Left cardiac atrium (tissue), 4 donors: ENCODE data around the gene PTPRN2. TPM values are rescaled to one million over a fixed set of nuclear protein-coding genes. Genes with fewer than 3 reads are reported as not detected.
"Not testable (repeated sequence)": the region's sequence is repeated elsewhere in the genome, so short reads cannot be mapped to it uniquely, and the experiment has no call there.

ENCODE experiments used
- ATAC-seq, 2 donors: fragments of 200-7000 bp; cut with Tn5 transposase; one replicate each; pipeline ENCODE4 v1.9.1; 2020; ENCODE audit warnings: mild to moderate bottlenecking in 2 of 2, moderate library complexity in 2 of 2
- DNase-seq: peaks from one replicate; pipeline ENCODE4 v3.0.0-alpha.2; 2020
- intact Hi-C, 2 donors: fragments of 100-400 bp; cut with DNase I; formaldehyde crosslinking; loops; one replicate each; pipeline versions ENCODE4 v1.14.1 to v1.15.1; 2022 to 2023
- total RNA-seq, 2 donors: library from RNA; stranded (reverse); fragmentation: NEBNext Ultra II Directional; extraction: Animal tissue kit (Norgen Biotek cat#: 25700); gene quantifications; one replicate each; pipeline ENCODE4 v1.2.1, GENCODE V29; 2021
- donor health status: DM: no; HTN: yes; CAD: no.
- donor health status: DM: no; HTN: yes; CAD: no; lungs with severe emphysema.
- donor health status: DM: yes; HTN: yes; CAD: no.
- donor health status: Dilated cardiomyopathy.

PTPRN2 gene
- total RNA-seq, 2 donors from 2014 or later, result 1.9 to 2.3 TPM

DNA sequence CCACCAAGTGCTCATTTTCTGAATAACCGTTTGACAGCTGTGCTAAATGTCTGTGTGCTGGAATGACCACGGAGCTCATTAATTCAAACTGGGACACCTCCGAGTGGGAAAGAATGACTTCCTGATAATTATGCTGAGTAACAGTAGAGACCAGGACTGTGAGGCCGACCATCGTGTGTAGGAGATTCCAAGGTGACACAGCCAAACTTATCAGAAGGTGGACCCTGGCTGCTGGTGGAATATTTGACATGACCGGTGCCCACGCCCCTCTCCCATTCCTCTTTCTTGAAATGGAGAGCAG lies 400.0 kb downstream of the PTPRN2 start:
- no peak for ATAC-seq
- no peak for DNase-seq
- intact Hi-C loops, result no loop called here

DNA sequence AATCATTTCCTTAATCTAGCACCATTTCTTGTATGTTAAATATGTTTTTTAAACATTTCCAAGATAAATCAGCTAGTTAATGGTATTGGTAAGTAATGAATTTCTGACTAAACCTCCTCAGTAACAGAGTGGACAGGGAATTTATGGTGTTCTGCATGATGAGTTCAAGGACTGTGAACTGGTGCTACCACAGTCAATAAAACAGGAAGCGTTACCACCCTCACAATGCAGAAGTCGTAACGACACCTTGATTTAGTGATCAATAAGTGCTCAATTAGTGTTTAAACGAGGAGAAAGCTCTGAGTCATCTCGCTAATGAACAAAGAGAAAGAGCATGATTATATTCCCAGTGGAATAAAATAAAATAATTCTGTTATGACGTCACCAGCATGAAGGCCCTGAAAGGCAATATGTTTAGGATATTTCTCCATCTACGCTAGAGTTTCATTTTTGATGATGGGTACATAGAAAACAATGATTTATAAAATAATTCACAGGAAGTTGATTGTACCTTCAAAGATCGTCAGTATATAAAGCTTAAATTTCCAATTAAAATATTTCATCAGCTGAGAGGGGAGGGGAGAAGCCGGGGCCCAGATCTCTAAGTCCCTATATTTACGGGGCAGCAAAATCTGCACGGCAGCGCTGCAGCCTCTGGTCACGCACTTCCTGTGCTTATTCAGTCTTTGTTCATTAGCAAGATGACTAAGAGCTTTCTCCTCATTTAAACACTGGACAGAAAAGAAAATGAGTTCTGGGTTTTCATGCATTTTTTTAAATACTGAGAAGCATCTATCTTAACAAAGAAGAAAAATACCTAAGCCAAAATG lies 400.5 kb downstream of the PTPRN2 start:
- no peak for DNase-seq
- ATAC-seq, result no peak
- intact Hi-C loops, result no loop called here

DNA sequence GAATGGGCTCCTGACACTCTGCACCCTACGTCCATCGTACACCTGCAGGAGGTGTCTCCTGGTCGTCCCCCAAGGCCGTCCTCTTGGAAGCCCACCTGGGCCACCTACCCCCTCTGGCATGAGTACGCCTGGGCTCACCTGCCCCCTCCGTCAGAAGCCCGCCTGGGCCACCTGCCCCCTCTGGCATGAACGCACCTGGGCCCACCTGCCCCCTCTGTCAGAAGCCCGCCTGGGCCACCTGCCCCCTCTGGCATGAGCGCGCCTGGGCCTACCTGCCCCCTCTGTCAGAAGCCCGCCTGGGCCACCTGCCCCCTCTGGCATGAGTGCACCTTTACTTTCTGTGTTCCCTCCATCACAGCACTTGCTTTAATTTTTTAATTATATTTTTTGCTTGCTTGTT lies 401.2 kb downstream of the PTPRN2 start:
- ATAC-seq, result no peak
- intact Hi-C loops, result no loop called here

DNA sequence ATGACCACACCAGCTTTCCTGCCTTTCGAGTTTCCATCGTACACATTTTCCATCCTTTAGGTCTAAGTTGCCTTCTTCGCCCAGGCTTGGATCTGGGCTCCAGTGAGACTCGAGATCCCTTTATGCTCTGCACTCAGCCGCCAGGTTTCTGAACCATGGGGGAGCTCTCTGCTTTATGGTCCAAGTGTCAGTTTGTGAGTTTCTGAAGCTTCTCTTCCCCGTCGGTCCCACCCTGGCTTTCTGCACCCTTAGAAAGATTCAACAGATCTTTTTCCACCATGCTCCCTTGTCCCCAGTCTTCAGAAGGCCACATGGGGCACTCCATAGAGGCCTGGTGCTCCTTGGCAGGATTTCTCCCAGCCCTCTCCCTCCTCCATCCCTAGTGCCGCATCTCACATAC lies 402.0 kb downstream of the PTPRN2 start:
- ATAC-seq (no peak), DNase-seq (no peak)
- intact Hi-C loops, result no loop called here

More for the DNA sequence above, 401.2 kb downstream of the PTPRN2 start:
- no peak for DNase-seq

DNA sequence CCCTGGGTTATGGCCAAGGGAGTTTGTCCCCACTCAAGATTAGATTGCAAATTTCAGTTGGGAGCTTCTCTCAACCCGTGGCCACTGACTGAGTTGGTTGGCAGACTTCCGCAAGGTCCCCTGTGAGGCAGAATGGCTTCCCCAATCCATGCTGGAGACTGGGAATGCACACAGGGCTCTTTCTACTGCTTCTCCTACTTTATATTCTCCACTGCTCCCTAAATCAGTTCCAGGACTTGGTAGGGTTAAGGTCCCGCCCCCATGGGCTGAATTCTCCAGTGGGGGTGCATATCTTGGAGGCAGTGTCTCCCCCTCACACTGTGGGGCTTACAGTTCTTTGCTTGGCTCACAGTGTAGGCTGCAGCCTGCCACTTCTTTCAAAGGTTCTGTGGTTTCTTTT lies 404.2 kb downstream of the PTPRN2 start:
- intact Hi-C loops, result no loop called here
- ATAC-seq (no peak), DNase-seq (no peak)

DNA sequence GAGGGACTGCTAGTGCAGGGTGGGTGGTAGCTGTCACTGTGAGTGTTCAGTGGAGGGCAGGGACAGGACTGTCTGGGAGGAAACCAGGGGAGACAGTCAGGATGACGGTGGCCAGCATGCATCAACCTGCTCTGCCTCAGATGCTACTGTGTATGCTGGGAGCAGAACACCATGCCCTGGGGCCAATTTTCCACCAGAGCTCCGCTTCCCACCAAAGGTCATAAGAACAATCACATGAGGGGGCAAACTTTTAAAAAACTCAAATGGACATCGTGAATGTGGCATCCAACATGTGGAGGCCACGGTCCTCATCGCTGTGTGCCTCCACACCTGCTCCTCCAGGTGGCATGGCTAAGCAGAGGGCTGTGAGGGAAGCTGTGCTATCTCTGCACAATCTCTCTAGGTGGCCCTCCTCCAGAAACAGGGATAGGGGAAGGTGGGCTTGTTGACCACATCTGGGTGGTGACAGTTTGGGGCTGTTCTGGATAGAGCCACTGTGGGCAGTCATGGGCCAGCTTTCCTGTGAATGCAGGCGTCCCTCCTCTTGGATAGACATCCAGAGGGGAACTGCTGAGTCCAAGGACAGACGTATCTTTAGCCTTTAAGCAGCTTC lies 411.0 kb downstream of the PTPRN2 start:
- no peak for DNase-seq
- no peak for ATAC-seq
- intact Hi-C loops, result no loop called here

DNA sequence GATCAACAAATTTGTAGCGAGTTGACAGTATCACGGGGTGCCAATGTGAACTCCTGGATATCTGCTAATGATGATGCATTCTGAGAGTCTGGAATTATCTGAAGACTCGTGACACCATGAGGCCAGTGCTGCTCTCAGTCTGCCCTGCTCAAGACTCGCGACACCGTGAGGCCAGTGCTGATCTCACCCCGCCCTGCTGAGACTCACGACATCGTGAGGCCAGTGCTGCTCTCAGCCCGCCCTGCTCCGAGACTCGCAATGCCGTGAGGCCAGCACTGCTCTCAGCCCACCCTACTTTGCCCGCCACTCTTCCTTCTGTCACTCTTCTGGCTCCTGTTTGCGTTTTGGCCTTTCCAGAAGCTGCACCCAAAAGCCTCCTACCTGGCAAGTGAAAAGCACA lies 411.8 kb downstream of the PTPRN2 start:
- no peak for DNase-seq
- intact Hi-C loops, result no loop called here
- no peak for ATAC-seq

DNA sequence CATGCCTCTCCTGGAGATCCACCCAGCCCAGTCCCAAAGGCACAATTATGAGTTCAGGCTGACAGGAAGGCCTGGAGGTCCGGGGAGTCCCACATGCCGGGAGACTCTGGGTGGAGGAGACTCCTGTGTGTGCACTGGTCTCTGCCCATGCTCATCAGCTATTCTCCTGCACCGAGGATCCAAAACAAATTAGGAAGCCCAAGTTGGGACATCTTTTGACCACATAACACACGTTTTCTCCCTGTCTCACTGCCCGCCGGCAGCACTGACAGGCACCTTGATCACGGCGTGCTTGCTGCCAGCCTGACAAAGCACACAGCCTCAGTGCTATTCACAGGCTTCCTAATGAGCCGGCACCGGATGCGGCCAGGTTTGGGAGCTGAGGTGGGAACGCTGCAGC lies 412.7 kb downstream of the PTPRN2 start:
- intact Hi-C loops, result no loop called here
- DNase-seq, result no peak
- no peak for ATAC-seq

DNA sequence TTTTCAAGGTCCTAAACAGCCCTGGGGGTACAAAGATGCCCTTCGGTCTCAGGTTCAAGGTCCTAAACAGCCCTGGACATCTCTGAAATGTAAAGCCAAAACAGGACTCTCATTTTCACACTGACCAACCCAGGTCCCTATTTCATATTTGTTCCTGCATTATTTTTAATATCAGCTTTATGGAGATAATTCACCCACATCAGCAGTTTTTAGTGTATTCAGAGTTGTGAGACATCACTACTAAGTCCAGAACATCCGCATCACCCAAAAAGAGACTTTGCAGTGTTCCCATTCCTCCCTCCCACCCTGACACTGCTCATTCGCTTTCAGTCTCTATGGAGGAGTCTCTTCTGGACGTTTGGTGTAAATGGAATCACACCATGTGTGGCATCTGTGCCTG lies 420.2 kb downstream of the PTPRN2 start:
- DNase-seq, result no peak
- no peak for ATAC-seq
- intact Hi-C loops, result no loop called here

DNA sequence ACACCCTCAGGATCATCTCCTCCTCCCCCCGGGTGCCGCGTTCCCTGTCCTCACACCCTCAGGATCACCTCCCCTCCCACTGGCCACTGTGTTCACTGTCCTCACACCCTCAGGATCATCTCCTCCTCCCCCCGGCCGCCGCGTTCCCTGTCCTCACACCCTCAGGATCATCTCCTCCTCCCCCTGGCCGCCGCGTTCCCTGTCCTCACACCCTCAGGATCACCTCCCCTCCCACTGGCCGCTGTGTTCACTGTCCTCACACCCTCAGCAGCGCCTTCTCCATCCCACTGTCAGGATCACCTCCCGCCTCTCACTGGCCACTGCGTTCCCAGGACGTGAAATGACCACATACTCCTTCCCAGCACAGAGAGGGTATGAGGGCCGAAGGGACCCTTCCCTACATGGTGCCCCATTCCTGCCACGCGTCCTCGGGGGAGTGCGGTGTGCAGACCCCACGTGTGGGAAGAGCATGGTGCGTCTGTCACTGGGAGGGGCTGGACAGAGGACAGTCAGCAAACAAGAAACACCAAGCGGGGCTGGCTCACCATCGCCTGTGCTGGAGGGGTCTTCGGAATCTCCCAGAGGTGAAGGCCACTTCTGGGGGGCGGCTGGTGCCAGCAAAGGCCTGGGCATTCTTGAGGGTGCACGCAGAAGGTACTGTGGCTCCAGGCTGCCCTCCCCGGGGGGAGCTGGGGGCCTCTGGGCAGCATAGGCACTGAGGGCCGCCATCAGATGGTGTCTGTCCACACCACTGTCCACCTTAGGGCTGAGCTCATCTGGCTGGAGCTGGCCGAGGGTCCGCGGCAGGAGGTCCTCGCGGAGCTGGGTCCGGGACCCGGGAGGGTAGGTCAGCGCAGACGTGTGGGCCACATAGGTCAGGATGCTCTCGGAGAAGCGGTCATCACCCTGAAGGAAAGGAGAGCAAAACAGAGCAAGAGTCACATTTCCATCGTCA lies 421.0 kb downstream of the PTPRN2 start:
- ATAC-seq, result no peak
- intact Hi-C loops, result no loop called here
- no peak for DNase-seq

DNA sequence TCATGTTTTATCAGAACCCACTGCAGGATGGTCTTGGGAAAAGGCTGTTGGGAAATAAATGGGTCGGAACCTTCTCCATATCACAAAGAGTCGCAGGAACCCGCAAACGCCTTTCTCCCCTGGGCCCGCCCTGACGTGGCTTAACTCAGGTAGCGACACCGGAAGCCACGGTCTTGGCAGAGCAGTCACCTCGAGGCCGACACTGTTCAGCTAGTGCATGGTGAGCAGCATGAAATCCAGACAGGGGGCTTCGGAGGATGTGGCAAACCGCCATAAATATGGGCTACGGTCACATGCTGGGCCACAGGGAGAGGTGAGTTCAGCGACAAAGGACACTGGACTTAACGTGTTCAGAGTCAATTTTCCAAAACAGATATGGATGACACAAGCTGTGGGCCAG lies 421.9 kb downstream of the PTPRN2 start:
- DNase-seq (no peak), ATAC-seq (no peak)
- intact Hi-C loops, result no loop called here

DNA sequence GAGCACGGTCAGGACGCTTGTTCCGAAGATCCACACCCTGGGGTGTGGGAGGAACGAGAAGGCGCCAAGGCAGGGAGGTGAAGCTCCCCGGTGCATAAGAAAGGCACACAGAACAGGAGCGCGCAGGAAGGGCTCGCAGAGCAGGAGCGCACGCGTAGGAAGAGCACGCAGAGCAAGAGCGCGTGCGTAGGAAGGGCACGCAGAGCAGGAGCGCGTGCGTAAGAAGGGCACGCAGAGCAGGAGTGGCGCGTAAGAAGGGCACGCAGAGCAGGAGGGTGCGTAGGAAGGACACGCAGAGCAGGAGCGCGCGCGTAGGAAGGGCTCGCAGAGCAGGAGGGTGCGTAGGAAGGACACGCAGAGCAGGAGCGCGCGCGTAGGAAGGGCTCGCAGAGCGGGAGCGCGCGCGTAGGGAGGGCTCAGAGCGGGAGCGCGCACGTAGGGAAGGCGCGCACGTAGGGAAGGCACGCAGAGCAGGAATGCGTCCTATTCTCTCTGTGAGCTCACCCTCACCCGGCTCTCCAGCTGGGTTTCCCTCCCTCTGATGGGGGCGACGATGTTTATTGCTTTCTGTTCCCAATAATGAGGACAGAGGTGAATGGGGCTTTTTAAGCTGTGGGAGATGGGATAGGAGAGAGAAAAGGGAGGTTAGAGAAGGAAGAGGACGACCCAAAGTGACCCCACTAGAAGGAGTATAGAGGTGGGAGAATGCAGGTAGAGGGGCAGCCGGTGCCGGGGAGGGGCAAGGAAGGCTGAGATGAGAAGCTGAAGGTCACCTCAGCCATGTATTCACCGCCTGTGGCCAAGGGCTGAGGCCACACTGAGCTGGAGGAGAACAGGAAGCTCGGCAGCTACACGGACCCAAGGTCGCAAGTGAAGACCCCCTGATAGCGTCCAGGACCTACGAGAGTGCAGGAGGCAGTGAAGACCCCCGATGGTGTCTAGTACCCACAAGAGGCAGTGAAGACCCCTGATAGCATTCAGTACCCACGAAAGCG lies 423.2 kb downstream of the PTPRN2 start:
- intact Hi-C loops, result no loop called here
- no peak for ATAC-seq
- no peak for DNase-seq

DNA sequence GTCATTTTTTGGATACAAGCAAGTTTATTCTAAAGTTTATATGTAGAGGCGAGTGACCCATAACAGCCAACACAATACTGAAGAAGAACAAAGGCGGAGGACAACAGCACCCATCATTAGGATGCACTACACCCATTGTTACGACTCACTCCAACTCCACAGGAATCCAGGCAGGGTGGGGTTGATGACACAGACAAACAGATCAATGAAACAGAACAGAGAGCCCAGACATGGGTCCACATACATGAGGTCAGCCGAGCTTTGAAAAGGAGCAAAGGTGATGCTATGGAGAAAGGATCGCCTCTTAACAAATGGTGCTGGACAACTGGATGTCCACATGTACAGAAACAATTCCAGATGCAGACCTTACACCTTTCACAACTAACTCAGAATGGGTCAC lies 426.4 kb downstream of the PTPRN2 start:
- intact Hi-C loops, result no loop called here
- DNase-seq, result no peak
- no peak for ATAC-seq

DNA sequence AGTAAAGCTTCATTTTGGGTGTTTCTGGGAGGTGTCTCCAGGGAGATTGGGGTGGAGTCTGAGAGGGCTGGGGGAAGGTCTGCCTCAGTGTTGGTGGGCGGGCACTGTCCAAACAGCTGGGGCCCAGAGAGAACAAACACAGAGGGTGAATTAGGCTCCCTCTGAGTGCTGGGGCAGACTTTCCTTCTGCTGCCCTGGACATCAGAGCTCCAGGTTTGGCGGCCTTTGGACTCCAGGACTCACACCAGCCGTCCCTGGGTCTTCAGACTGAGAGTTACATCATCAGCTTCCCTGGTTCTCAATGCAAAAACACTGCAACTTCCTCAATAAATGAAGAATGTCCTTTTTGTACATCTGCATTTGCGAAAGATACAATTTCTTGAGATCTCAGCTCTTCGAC lies 427.4 kb downstream of the PTPRN2 start:
- intact Hi-C loops, result no loop called here
- DNase-seq (no peak), ATAC-seq (no peak)

DNA sequence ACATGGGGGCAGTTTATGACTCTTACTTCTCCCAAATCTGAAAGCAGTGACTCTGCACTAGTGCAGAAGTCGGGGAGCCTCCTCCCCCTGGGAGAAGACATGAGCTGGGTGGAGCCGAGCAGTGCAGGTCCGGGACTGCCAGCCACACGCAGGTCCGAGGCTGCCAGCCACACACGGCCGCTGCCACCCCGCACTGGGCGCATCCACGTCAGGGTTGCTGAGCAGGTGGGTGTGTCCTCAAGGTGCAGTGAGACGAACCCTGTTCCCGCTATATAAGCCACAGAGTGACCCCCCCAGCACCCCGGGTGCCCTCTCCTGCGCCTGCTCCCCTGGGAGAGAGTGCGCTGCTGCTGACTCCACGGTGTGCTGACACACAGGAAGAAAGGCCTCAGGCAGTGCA lies 430.2 kb downstream of the PTPRN2 start:
- intact Hi-C loops, result no loop called here
- DNase-seq (no peak), ATAC-seq (no peak)

DNA sequence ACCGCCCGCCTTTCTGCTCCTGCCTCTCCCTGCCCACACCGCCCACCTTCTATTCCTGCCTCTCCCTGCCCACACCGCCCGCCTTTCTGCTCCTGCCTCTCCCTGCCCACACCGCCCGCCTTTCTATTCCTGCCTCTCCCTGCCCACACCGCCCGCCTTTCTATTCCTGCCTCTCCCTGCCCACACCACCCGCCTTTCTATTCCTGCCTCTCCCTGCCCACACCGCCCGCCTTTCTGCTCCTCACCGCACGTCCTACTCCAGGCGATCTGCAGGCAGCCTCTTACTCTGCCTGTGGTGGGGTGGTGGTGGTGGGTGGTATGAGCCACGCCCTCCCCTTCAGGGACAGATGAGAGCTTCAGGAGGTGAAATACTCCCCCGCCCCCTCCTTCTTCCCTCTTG lies 436.4 kb downstream of the PTPRN2 start:
- ATAC-seq (peak in 1 of 2 donors; percentile 35), DNase-seq (peak; percentile 57)
- intact Hi-C loops, result not testable (repeated sequence)

DNA sequence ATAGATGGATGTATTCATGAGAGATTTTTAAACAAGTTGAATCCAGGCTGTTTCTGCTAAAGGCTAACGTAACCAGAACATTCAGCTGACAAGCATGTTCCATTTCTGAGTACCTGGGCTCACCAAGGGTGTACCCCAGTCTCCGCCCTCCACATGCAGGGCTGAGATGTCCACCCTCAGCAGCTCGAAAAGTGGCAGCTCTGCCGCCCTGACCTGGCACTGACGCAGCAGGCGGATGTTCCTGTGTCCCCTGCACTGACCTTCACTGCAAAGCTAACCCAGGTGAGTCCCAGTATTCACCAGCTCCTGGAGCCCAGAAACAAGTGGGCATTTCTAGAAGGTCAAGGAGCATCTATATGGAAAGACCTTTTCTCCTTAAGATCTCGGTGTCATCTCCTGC lies 437.4 kb downstream of the PTPRN2 start:
- ATAC-seq (no peak), DNase-seq (no peak)
- intact Hi-C loops, result no loop called here

DNA sequence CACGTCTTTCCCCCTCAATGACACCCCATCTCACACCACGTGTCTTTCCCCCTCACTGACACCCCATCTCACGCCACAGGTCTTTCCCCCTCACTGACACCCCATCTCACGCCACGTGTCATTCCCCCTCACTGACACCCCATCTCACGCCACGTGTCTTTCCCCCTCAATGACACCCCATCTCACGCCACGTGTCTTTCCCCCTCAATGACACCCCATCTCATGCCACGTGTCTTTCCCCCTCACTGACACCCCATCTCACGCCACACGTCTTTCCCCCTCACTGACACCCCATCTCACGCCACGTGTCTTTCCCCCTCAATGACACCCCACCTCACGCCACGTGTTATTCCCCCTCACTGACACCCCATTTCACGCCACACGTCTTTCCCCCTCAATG lies 440.2 kb downstream of the PTPRN2 start:
- intact Hi-C loops, ATAC-seq, DNase-seq: not testable (repeated sequence)

DNA sequence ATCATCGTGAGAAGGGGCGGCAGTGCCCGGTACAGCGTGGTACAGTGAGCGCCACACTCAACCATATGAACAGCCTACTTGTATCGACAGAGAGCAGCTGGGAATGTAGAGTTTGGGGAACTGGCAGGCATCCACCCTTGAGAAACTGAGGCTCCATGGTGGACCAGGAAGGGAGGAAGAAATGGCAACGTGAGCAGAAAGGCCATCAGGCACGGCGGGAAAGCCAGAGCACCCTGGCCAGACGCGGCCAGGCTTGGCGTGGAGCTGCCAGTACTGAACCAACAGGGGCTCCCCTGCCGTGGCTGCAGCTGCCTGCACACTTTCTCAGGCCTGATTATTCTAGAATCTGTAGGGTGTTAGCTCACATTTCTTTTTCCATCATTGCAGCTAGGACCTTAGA lies 442.3 kb downstream of the PTPRN2 start:
- intact Hi-C loops, result no loop called here
- ATAC-seq, result no peak

More for the DNA sequence above, 442.3 kb downstream of the PTPRN2 start:
- no peak for DNase-seq
